Stimulated activated memory B cell treated with anti-CD40 and anti-IgM and Interleukin-4, amounts not matched to agents 10 μg/mL and 1 μg/mL and 100 μg/mL, for 72 hours (primary cell): Measurements from ENCODE around the gene CA5B.

Experiments
- ATAC-seq: fragments of 150-1000 bp; cut with Tn5 transposase; 2 replicates; pipeline ENCODE4 v1.10.0; 2021
- H3K27ac Mint-ChIP-seq: one replicate; pipeline ENCODE4 v1.8.0; 2022; ENCODE audit warnings: mild to moderate bottlenecking, mixed read lengths
- H3K27me3 Mint-ChIP-seq: one replicate; pipeline ENCODE4 v1.8.0; 2022; ENCODE audit warnings: mixed read lengths
- H3K36me3 Mint-ChIP-seq: one replicate; pipeline ENCODE4 v1.8.0; 2022; ENCODE audit warnings: mixed read lengths
- H3K4me1 Mint-ChIP-seq: one replicate; pipeline ENCODE4 v1.8.0; 2022; ENCODE audit warnings: mixed read lengths
- H3K4me3 Mint-ChIP-seq: one replicate; pipeline ENCODE4 v1.8.0; 2022; ENCODE audit warnings: mild to moderate bottlenecking, moderate library complexity, mixed read lengths
- H3K9me3 Mint-ChIP-seq: one replicate; pipeline ENCODE4 v1.8.0; 2022; ENCODE audit warnings: mixed read lengths

CA5B gene

DNA sequence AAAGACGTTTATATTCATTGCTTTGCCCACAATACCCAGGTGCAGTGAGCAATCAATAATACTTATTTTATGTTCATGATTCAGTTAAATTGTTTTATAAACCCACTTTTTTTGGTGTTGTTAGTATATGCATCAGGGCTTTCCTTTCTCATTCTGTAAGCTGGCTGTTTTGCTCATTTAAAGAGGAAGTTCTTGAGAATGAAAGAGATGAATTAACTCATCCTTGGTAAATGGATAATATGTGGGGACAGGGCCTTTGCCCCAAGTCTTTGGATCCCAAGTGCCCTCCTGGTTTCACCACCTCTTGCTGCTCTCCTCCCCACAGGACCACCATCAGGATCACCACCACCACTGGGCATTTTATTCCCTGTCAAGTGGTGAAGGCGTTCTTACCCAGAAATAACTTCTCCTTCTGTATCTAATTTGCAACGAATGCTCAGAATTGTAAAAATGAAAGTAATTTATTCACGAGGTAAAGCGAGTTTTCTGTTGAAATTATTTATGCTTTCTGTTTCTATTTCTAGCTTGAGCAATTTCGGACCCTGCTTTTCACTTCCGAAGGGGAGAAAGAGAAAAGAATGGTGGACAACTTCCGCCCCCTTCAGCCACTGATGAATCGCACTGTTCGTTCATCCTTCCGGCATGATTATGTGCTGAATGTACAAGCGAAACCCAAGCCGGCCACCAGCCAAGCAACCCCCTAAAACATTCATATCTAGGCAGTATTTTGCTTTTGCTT, 44.1 kb downstream of the CA5B start:
- ATAC-seq, result peak; percentile 60
- H3K4me1 Mint-ChIP-seq, result peaks cover 6% of the 10 kb centered on the region
- peaks cover 6% of the 10 kb centered on the region for H3K36me3 Mint-ChIP-seq
- H3K9me3 Mint-ChIP-seq, result no peaks in the 10 kb centered on the region
- no peaks in the 10 kb centered on the region for H3K27me3 Mint-ChIP-seq
- peak overlapping the region; percentile 98 for H3K27ac Mint-ChIP-seq
- peak overlapping the region; percentile 87 for H3K4me3 Mint-ChIP-seq

GRCh38 chrX:15785176-15785750, 47.2 kb downstream of the CA5B start:
- Mint-ChIP-seq H3K4me3 (no peak overlapping the region), H3K9me3 (no peaks in the 10 kb centered on the region), H3K27me3 (no peaks in the 10 kb centered on the region), H3K36me3 (peaks cover 6% of the 10 kb centered on the region), H3K4me1 (peaks cover 6% of the 10 kb centered on the region), H3K27ac (no peak overlapping the region)
- no peak for ATAC-seq

GRCh38 chrX:15786915-15787314, 48.8 kb downstream of the CA5B start:
- Mint-ChIP-seq H3K9me3 (no peaks in the 10 kb centered on the region), H3K27ac (no peak overlapping the region), H3K27me3 (no peaks in the 10 kb centered on the region), H3K4me1 (peaks cover 5% of the 10 kb centered on the region), H3K36me3 (peaks cover 6% of the 10 kb centered on the region), H3K4me3 (no peak overlapping the region)
- no peak for ATAC-seq

GRCh38 chrX:15789979-15790768, 52.1 kb downstream of the CA5B start, which contains the start of gene ZRSR2:
Gene ZRSR2 (plus strand): TSS chrX:15790484. CDS start chrX:15790496, 12 bp downstream.
- H3K36me3 Mint-ChIP-seq, result peaks cover 4% of the 10 kb centered on the region
- H3K4me3 Mint-ChIP-seq, result no peak within 1 kb of the TSS
- H3K4me1 Mint-ChIP-seq, result peaks cover 9% of the 10 kb centered on the region
- peak; percentile 97 for ATAC-seq
- H3K27me3 Mint-ChIP-seq, result no peaks in the 10 kb centered on the region
- H3K27ac Mint-ChIP-seq, result no peak within 1 kb of the TSS
- H3K9me3 Mint-ChIP-seq, result no peaks in the 10 kb centered on the region

- H3K36me3 Mint-ChIP-seq, result peaks cover 7% of the 10 kb centered on the region
- no peaks in the 10 kb centered on the region for H3K9me3 Mint-ChIP-seq
- no peak overlapping the region for H3K27ac Mint-ChIP-seq
- ATAC-seq, result peak; percentile 52
- H3K4me1 Mint-ChIP-seq, result peaks cover 11% of the 10 kb centered on the region
- H3K27me3 Mint-ChIP-seq, result no peaks in the 10 kb centered on the region
- no peak overlapping the region for H3K4me3 Mint-ChIP-seq
These were observed 52.8 kb downstream of the CA5B start for GRCh38 chrX:15790769-15791290.

GRCh38 chrX:15797707-15798106, 59.6 kb downstream of the CA5B start:
- Mint-ChIP-seq H3K9me3 (no peaks in the 10 kb centered on the region), H3K4me1 (peaks cover 22% of the 10 kb centered on the region), H3K36me3 (peaks cover 10% of the 10 kb centered on the region), H3K27ac (no peak overlapping the region), H3K27me3 (no peaks in the 10 kb centered on the region), H3K4me3 (no peak overlapping the region)
- no peak for ATAC-seq

GRCh38 chrX:15804563-15804962, 66.5 kb downstream of the CA5B start:
- Mint-ChIP-seq H3K9me3 (no peaks in the 10 kb centered on the region), H3K36me3 (peaks cover 20% of the 10 kb centered on the region), H3K27ac (no peak overlapping the region), H3K4me3 (no peak overlapping the region), H3K4me1 (no peaks in the 10 kb centered on the region), H3K27me3 (no peaks in the 10 kb centered on the region)
- ATAC-seq, result no peak

DNA sequence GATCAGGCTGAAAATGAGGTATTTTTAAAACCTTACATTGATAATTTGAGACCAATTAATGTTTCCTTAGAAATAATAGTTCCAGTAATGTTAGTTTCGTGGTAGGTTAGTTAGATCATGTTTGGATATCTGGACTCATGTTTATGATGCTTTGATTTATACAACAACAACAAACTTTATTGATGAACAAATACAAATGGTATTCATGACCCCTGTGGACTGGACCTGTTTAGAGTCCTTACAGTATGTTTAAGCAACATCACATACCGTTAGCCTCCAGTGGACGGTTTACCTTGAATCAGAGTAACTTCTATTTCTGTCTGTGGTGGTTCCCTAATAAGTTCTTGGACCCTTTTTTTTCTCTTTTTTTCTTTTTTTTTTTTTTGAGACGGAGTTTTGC, 70.2 kb downstream of the CA5B start:
- no peak overlapping the region for H3K27ac Mint-ChIP-seq
- no peaks in the 10 kb centered on the region for H3K27me3 Mint-ChIP-seq
- H3K36me3 Mint-ChIP-seq, result peaks cover 20% of the 10 kb centered on the region
- no peaks in the 10 kb centered on the region for H3K9me3 Mint-ChIP-seq
- H3K4me3 Mint-ChIP-seq, result no peak overlapping the region
- no peak for ATAC-seq
- no peaks in the 10 kb centered on the region for H3K4me1 Mint-ChIP-seq

GRCh38 chrX:15812192-15812938, 74.3 kb downstream of the CA5B start:
- no peak for ATAC-seq
- H3K4me3 Mint-ChIP-seq, result no peak overlapping the region
- H3K27ac Mint-ChIP-seq, result no peak overlapping the region
- H3K9me3 Mint-ChIP-seq, result no peaks in the 10 kb centered on the region
- H3K4me1 Mint-ChIP-seq, result no peaks in the 10 kb centered on the region
- H3K27me3 Mint-ChIP-seq, result no peaks in the 10 kb centered on the region
- H3K36me3 Mint-ChIP-seq, result no peaks in the 10 kb centered on the region

- ATAC-seq, result no peak
- H3K36me3 Mint-ChIP-seq, result peaks cover 7% of the 10 kb centered on the region
- no peaks in the 10 kb centered on the region for H3K4me1 Mint-ChIP-seq
- no peaks in the 10 kb centered on the region for H3K9me3 Mint-ChIP-seq
- no peak overlapping the region for H3K27ac Mint-ChIP-seq
- no peak overlapping the region for H3K4me3 Mint-ChIP-seq
- H3K27me3 Mint-ChIP-seq, result no peaks in the 10 kb centered on the region
These were observed 75.3 kb downstream of the CA5B start for GRCh38 chrX:15813416-15813815.

- ATAC-seq, result no peak
- no peaks in the 10 kb centered on the region for H3K9me3 Mint-ChIP-seq
- no peaks in the 10 kb centered on the region for H3K27me3 Mint-ChIP-seq
- H3K27ac Mint-ChIP-seq, result no peak overlapping the region
- H3K36me3 Mint-ChIP-seq, result peaks cover 7% of the 10 kb centered on the region
- H3K4me1 Mint-ChIP-seq, result no peaks in the 10 kb centered on the region
- no peak overlapping the region for H3K4me3 Mint-ChIP-seq
These were observed 76.8 kb downstream of the CA5B start for GRCh38 chrX:15814771-15815365.

- no peak overlapping the region for H3K4me3 Mint-ChIP-seq
- no peaks in the 10 kb centered on the region for H3K27me3 Mint-ChIP-seq
- no peaks in the 10 kb centered on the region for H3K9me3 Mint-ChIP-seq
- H3K36me3 Mint-ChIP-seq, result peaks cover 13% of the 10 kb centered on the region
- no peaks in the 10 kb centered on the region for H3K4me1 Mint-ChIP-seq
- ATAC-seq, result no peak
- H3K27ac Mint-ChIP-seq, result no peak overlapping the region
These were observed 77.8 kb downstream of the CA5B start for GRCh38 chrX:15815779-15816437.

DNA sequence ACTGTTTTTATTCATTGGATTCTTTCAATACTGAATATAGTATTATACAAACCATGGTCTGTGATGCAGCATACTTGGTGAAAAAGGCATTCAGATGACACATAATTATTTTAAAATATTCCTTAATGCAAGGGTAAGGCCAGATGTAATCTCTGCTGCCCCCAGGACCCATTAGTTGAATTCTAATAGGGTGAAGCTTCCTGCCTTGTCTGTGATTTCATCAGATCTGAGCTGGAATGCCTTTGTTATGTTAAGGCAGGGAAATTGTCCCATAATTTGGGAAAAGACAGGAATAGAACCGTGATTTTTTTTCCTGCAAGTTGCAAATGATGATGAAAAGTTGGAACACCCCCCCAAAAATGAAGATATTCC, 78.4 kb downstream of the CA5B start:
- no peak for ATAC-seq
- Mint-ChIP-seq H3K27ac (no peak overlapping the region), H3K4me1 (no peaks in the 10 kb centered on the region), H3K27me3 (no peaks in the 10 kb centered on the region), H3K9me3 (no peaks in the 10 kb centered on the region), H3K4me3 (no peak overlapping the region), H3K36me3 (peaks cover 15% of the 10 kb centered on the region)

DNA sequence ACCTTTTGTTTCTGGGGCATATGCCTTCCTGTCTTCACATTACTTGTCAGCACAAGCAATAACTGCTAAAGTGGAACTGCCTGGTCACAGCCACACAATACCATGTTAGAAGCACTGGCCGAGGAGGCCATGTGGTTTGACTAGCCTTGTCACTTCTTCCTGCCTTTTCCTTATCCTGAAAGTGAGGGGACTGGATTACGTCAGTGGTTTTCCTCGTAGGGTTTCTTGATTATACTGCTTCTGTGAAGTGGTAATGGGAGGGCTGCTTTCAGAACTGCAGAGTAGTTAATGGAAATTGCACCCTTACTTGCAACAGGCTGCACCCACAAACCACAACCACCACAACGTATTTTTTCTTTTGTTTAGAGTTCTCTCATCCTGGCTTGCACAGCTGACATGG, 78.8 kb downstream of the CA5B start:
- Mint-ChIP-seq H3K27ac (no peak overlapping the region), H3K9me3 (no peaks in the 10 kb centered on the region)

More for the DNA sequence above, 78.8 kb downstream of the CA5B start:
- Mint-ChIP-seq H3K4me1 (no peaks in the 10 kb centered on the region), H3K36me3 (peaks cover 15% of the 10 kb centered on the region), H3K27me3 (no peaks in the 10 kb centered on the region), H3K4me3 (no peak overlapping the region)
- ATAC-seq, result no peak
